ENCODE measurements around the gene EIF2AK2. TPM values are rescaled to one million over a fixed set of nuclear protein-coding genes. Genes with fewer than 3 reads are reported as not detected.

Gene EIF2AK2
- total RNA-seq, 4 donors from 2014 or later = 28.6 to 41.7 (median 31.0) TPM

DNA sequence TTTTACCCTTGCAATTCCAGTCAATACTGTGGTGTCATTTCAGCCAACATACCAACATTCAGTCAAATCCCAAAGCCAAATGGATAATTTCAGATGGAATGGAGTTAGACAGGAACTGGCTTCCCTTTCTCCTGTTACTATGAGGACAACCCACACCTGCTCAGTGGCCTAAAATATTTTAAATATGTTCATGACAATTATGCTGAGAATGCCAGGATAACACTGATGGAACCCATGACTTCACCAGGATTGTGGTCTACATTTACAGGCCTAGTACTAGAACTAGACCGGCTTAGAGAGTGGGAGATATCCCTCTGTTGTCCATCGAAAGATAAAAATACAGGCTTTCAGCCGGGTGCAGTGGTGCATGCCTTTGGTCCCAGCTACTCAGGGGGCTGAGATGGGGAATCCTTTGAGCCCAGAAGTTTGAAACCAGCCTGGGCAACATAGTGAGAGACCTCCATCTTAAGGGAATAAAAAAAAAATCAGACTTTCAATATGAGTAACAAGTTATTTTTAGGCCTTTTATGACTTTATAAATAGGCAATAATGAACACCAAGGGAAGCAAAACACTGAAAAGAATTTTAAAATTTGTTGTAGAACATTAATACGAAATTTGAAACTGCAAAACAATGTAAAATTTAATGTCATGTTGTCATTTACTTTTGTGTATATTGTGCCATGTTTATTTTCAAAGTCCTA, 58.2 kb downstream of the EIF2AK2 start:
- no peaks in the 10 kb centered on the region for H3K4me1 ChIP-seq
- peaks cover 23 to 33% of the 10 kb centered on the region in 2 donors for H3K36me3 ChIP-seq
- H3K9me3 ChIP-seq = no peaks in the 10 kb centered on the region
- no peak for DNase-seq
- 94 to 96% methylated on average over 4 of the region's 4 CpGs for WGBS, 2 donors
- no peak for TF ChIP-seq POLR2A (IDR thresholded peaks at IDR 0.05)
- TF ChIP-seq, protein P1, sequence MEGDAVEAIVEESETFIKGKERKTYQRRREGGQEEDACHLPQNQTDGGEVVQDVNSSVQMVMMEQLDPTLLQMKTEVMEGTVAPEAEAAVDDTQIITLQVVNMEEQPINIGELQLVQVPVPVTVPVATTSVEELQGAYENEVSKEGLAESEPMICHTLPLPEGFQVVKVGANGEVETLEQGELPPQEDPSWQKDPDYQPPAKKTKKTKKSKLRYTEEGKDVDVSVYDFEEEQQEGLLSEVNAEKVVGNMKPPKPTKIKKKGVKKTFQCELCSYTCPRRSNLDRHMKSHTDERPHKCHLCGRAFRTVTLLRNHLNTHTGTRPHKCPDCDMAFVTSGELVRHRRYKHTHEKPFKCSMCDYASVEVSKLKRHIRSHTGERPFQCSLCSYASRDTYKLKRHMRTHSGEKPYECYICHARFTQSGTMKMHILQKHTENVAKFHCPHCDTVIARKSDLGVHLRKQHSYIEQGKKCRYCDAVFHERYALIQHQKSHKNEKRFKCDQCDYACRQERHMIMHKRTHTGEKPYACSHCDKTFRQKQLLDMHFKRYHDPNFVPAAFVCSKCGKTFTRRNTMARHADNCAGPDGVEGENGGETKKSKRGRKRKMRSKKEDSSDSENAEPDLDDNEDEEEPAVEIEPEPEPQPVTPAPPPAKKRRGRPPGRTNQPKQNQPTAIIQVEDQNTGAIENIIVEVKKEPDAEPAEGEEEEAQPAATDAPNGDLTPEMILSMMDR (IDR thresholded peaks at IDR 0.05) = no peak
- intact Hi-C loops (cut with DNase I) = no loop called here
- H3K4me3 ChIP-seq (replicated peaks in 1 of 3) = no peak overlapping the region
- H3K27me3 ChIP-seq = no peaks in the 10 kb centered on the region
- H3K27ac ChIP-seq = no peak overlapping the region

DNA sequence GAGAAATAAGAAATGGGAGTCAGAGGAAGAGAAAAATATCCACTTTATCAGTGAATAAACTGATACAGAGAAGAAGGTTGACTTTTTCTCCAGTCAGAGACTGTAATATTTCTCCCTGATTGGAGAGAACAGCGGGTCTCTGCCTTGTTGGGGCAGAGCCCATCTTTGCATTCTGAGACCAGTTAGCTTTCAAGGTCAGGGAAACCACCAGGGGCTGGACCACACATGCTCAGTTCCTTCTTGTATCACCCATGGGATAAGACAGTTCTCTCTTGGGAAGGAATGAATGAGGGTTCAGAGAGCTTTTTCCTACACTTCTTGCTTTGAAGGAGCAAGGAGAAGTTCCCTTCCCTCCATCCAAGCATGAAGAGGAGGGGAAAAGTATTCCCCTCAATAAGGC, 60.2 kb downstream of the EIF2AK2 start:
- intact Hi-C loops (cut with DNase I) = no loop called here
- TF ChIP-seq, protein P1 (IDR thresholded peaks at IDR 0.05) = no peak
- no peak for TF ChIP-seq POLR2A (IDR thresholded peaks at IDR 0.05)
- no peak for DNase-seq
- Histone ChIP-seq H3K4me1 (no peaks in the 10 kb centered on the region), H3K36me3 (peaks cover 26 to 33% of the 10 kb centered on the region in 2 donors), H3K9me3 (no peaks in the 10 kb centered on the region), H3K27ac (no peak overlapping the region), H3K27me3 (no peaks in the 10 kb centered on the region), H3K4me3 (replicated peaks in 1 of 3) (no peak overlapping the region)
- WGBS, 2 donors = 88 to 93% methylated on average over 1 of the region's 1 CpG

GRCh38 chr2:37091873-37092272, 64.9 kb downstream of the EIF2AK2 start:
- Histone ChIP-seq H3K9me3 (no peaks in the 10 kb centered on the region), H3K4me3 (replicated peaks in 1 of 3) (no peak overlapping the region), H3K4me1 (no peaks in the 10 kb centered on the region), H3K27me3 (no peaks in the 10 kb centered on the region), H3K27ac (no peak overlapping the region), H3K36me3 (peaks cover 11 to 36% of the 10 kb centered on the region in 2 donors)
- TF ChIP-seq, protein P1 (IDR thresholded peaks at IDR 0.05) = no peak
- TF ChIP-seq POLR2A (IDR thresholded peaks at IDR 0.05) = no peak
- intact Hi-C loops (cut with DNase I) = no loop called here
- WGBS, 2 donors = 89 to 94% methylated on average over 5 of the region's 5 CpGs
- no peak for DNase-seq

DNA sequence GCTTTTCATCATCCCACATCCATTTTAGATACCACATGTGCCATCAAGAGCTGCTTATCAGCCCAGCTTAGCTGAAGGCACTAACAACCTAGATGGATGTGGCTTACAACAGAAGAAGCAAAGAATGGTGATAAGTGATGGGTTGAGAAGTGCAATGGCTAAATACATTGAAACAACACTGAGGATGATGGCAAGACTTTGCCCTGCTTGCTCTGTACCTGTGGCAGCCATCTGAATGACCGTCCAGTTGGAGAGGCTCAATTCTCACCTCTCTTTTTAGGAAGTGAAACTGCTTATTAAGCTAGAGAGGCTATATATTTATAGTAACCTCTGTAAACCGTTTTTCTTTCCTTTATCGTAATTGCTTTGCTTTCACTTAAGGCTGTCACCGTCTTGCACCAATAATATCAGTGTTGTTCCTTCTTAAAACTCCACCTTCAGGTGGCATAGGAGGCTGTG, 66.7 kb downstream of the EIF2AK2 start:
- no peak overlapping the region for H3K27ac ChIP-seq
- no peak overlapping the region for H3K4me3 ChIP-seq (replicated peaks in 1 of 3)
- peaks cover 2 to 6% of the 10 kb centered on the region in 2 donors for H3K4me1 ChIP-seq
- peaks cover 5 to 25% of the 10 kb centered on the region in 2 donors for H3K36me3 ChIP-seq
- H3K27me3 ChIP-seq = no peaks in the 10 kb centered on the region
- no peak for TF ChIP-seq POLR2A (IDR thresholded peaks at IDR 0.05)
- TF ChIP-seq, protein P1 (IDR thresholded peaks at IDR 0.05) = no peak
- 90 to 91% methylated on average over 4 of the region's 4 CpGs for WGBS, 2 donors
- intact Hi-C loops (cut with DNase I) = no loop called here
- DNase-seq = no peak
- H3K9me3 ChIP-seq = no peaks in the 10 kb centered on the region

GRCh38 chr2:37085731-37086147, 71.0 kb downstream of the EIF2AK2 start:
- TF ChIP-seq, protein P1 (IDR thresholded peaks at IDR 0.05) = no peak
- no peak for TF ChIP-seq POLR2A (IDR thresholded peaks at IDR 0.05)

More at GRCh38 chr2:37085731-37086147, 71.0 kb downstream of the EIF2AK2 start:
- H3K4me3 ChIP-seq (replicated peaks in 1 of 3) = no peak overlapping the region
- H3K36me3 ChIP-seq = peaks cover 5 to 6% of the 10 kb centered on the region in 2 donors
- intact Hi-C loops (cut with DNase I) = no loop called here
- 55 to 75% methylated on average over 1 of the region's 1 CpG for WGBS, 2 donors
- no peak overlapping the region for H3K27ac ChIP-seq
- H3K27me3 ChIP-seq = no peaks in the 10 kb centered on the region
- H3K9me3 ChIP-seq = no peaks in the 10 kb centered on the region
- peaks cover 14 to 18% of the 10 kb centered on the region in 2 donors for H3K4me1 ChIP-seq
- DNase-seq = no peak
